HEK293 (cell line): ENCODE measurements around the gene LIME1.

ENCODE experiments used
- MEIS1 ChIP-seq: sonication (generic); formaldehyde crosslinking; IDR thresholded peaks from 2 replicates; pipeline ENCODE4 v1.8.1; 2022; ENCODE audit warnings: missing genetic modification reagents, mild to moderate bottlenecking, borderline replicate concordance
- SALL2 ChIP-seq: fragments of 450-650 bp; formaldehyde crosslinking; IDR thresholded peaks from 2 replicates; pipeline ENCODE4 v1.5.0; 2017; ENCODE audit warnings: missing biosample characterization, mild to moderate bottlenecking, missing genetic modification characterization, borderline replicate concordance
- ZNF274 ChIP-seq, 2 experiments: fragments of 200-500 bp in 1 of 2; fragments of 450-650 bp in 1 of 2; sonication (Bioruptor generic) in 1 of 2; formaldehyde crosslinking in 1 of 2; IDR thresholded peaks; 2 replicates each; pipeline versions ENCODE4 v1.5.1 to v1.6.1; 2014 to 2016; ENCODE audit warnings: borderline replicate concordance in 1 of 2, inconsistent platforms in 1 of 2, low read length in 1 of 2, missing biosample characterization in 1 of 2, missing genetic modification characterization in 1 of 2
- ZNF324 ChIP-seq: fragments of 450-650 bp; formaldehyde crosslinking; IDR thresholded peaks from 2 replicates; pipeline ENCODE4 v1.5.1; 2016; ENCODE audit warnings: missing biosample characterization, missing genetic modification characterization
- ZNF521 ChIP-seq: fragments of 450-650 bp; formaldehyde crosslinking; IDR thresholded peaks from 2 replicates; pipeline ENCODE4 v1.5.1; 2017; ENCODE audit warnings: missing biosample characterization, mild to moderate bottlenecking, missing genetic modification characterization
- ZNF776 ChIP-seq: fragments of 450-650 bp; formaldehyde crosslinking; IDR thresholded peaks from 2 replicates; pipeline ENCODE4 v1.5.0; 2017; ENCODE audit warnings: missing biosample characterization, missing genetic modification characterization, borderline replicate concordance
- TF ChIP-seq, protein P1 (sequence below): fragments of 450-650 bp; formaldehyde crosslinking; IDR thresholded peaks from 2 replicates; pipeline ENCODE4 v1.5.1; 2016; ENCODE audit warnings: missing biosample characterization, missing genetic modification characterization

GRCh38 chr20:63740070-63740626, 3.7 kb downstream of the LIME1 start:
- TF ChIP-seq ZNF324 (tag by site-specific recombination), result no peak
- TF ChIP-seq, protein P1, sequence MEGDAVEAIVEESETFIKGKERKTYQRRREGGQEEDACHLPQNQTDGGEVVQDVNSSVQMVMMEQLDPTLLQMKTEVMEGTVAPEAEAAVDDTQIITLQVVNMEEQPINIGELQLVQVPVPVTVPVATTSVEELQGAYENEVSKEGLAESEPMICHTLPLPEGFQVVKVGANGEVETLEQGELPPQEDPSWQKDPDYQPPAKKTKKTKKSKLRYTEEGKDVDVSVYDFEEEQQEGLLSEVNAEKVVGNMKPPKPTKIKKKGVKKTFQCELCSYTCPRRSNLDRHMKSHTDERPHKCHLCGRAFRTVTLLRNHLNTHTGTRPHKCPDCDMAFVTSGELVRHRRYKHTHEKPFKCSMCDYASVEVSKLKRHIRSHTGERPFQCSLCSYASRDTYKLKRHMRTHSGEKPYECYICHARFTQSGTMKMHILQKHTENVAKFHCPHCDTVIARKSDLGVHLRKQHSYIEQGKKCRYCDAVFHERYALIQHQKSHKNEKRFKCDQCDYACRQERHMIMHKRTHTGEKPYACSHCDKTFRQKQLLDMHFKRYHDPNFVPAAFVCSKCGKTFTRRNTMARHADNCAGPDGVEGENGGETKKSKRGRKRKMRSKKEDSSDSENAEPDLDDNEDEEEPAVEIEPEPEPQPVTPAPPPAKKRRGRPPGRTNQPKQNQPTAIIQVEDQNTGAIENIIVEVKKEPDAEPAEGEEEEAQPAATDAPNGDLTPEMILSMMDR (tag by site-specific recombination), result no peak
- no peak for TF ChIP-seq MEIS1
- no peak for TF ChIP-seq ZNF274 (IDR thresholded peaks at IDR 0.05; ENCODE audit: low read length)
- TF ChIP-seq ZNF274 (tag by site-specific recombination; IDR thresholded peaks at IDR 0.05; ENCODE audit: borderline replicate concordance), result no peak
- no peak for TF ChIP-seq ZNF521 (tag by site-specific recombination)
- no peak for TF ChIP-seq SALL2 (tag by site-specific recombination)
- TF ChIP-seq ZNF776 (tag by site-specific recombination), result no peak
